ENCODE results near the gene RHBDD3.

DNA sequence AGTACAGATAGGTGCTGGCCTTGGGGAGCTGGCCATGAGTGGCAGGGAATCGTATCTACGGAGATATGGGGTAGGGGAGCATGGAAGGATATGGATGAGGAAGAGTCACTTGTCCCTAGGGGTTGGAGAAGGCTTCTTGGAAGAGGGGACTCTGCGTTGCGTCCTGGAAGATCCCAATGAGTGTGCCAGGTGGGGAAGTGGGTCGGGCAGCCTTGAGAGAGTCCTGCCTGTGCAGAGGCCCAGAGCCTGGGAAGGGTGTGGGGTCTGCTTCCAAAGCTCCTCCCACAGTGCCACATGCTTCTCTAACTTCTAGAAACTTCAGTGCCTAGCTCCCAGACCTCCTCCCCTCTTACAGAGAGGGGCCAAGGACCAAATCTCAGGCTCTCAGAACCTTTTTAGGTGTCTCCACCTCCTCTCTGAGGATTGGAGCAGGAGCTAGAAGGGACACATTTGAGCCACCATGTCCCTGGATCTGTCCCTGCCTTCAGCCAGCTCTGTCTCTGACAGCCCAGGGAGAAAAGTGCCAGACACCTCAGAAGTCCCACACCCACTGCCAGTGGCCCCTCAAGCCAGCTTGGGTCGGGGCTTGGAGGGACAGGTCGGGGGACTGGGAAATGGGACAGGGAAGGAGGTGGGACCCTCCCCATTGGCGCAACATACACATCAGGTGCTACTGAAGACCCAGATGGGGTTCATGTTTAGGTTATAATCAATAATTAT is 11.0 kb downstream of the RHBDD3 start:
- TF ChIP-seq, protein P1, sequence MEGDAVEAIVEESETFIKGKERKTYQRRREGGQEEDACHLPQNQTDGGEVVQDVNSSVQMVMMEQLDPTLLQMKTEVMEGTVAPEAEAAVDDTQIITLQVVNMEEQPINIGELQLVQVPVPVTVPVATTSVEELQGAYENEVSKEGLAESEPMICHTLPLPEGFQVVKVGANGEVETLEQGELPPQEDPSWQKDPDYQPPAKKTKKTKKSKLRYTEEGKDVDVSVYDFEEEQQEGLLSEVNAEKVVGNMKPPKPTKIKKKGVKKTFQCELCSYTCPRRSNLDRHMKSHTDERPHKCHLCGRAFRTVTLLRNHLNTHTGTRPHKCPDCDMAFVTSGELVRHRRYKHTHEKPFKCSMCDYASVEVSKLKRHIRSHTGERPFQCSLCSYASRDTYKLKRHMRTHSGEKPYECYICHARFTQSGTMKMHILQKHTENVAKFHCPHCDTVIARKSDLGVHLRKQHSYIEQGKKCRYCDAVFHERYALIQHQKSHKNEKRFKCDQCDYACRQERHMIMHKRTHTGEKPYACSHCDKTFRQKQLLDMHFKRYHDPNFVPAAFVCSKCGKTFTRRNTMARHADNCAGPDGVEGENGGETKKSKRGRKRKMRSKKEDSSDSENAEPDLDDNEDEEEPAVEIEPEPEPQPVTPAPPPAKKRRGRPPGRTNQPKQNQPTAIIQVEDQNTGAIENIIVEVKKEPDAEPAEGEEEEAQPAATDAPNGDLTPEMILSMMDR (conservative IDR thresholded peaks at IDR 0.05; ENCODE audit: low read depth, low read length) = no peak
- TF ChIP-seq RAD21 (IDR thresholded peaks at IDR 0.05; ENCODE audit: low read length) = no peak

Measured in IMR-90 (cell line).